GM18909 (cell line): ENCODE data around the gene BAZ2A.
A peak's percentile ranks its signal among the peaks of the same experiment; 100 is the strongest.
"Not testable (repeated sequence)": the region's sequence is repeated elsewhere in the genome, so short reads cannot be mapped to it uniquely, and the experiment has no call there.

Source experiments
- ATAC-seq: cut with Tn5 transposase; IDR thresholded peaks from one replicate; pipeline ENCODE4 v1.9.1; 2021; ENCODE audit warnings: mild to moderate bottlenecking; ENCODE audit not compliant: unreplicated experiment, poor library complexity

The BAZ2A gene

DNA sequence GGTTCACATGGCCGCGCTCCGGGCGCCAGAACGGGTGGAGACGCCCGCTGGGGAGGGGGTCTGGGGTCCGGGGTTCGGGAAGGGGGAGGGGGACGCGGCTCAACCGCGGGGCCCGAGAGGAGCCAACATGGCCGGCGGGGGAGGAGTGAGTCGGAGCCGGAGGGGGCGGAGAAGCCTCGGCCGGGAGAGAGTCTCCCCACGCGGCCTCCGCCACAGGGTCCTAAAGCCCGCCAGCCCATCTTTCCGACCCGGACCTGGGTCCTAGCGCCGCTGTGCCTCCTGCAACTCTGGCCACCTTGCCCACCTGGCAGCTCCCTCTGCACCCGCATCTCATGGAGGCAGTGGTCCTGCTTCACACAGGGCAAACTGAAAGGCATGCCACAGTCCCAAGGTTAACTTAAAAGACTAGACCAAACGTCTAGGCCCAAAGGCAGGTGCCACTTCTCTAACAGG, at the start of gene BAZ2A:
TSS of gene BAZ2A (minus strand) at position 147 of the 453 bp plus-strand sequence. CDS start 12,796 bp downstream, outside the sequence.
- ATAC-seq, result peak; percentile 58

DNA sequence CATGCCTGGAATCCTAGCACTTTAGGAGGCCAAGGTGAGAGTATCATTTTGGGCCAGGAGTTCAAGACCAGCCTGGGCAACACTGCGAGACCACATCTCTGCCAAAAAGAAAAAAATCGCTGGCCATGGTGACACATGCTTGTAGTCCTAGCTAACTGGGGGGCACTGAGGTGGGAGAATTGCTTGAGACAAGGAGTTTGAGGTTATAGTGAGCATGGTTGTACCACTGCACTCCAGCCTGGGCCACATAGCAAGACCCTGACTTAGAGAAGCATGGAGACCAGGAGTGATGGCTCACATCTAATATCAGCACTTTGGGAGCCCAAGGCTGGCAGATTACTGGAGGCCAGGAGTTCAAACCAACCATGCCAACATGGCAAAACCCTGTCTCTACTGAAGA, 48.7 kb upstream of the BAZ2A start:
- ATAC-seq, result no peak

DNA sequence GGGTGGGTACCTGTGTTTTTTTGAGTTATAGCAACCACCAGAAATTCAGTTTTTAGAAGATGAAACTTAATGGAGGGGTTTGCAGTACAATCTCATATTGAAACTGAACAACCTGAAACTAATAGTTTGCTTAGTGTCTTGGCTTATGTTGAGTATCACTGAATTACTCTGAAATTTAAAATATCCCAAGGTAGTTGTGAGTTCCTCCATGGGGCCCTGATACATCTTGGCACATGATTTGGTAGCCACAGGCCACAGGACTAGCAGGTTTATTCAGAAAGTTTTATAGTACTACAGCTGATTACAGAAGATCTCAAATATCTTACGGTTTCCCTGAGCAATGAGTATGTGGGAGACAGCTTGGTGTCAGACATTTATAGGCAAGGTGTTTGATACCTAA, 47.6 kb upstream of the BAZ2A start:
- peak; percentile 60 for ATAC-seq

DNA sequence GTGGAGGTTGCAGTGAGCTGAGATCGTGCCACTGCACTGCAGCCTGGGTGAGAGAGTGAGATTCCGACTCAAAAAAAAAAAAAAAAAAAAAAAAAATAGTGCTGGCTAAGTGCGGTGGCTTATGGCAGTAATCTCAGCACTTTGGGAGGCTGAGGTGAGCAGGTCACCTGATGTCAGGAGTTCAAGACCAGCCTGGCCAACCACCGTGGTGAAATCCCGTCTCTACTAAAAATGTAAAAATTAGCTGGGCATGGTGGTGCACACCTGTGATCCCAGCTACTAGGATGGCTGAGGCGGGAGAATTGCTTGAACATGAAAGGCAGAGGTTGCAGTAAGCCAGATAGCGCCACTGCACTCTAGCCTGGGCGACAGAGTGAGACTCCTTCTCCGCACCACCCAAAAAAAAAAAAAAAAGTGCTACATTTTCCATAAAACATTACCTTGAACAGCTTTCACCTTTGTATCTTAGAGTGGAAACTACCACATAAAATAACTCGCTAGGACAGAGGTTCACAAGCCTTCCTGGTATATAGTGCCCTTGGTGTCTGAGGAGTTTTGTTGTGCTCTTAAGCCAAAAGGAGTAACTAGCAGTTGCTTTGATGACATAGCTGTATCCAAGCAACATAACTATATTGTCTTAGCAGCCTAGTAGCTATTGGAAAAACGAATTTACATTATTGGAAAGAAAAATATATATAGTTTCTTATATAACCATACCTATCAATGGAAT, 46.9 kb upstream of the BAZ2A start:
- ATAC-seq, result no peak

DNA sequence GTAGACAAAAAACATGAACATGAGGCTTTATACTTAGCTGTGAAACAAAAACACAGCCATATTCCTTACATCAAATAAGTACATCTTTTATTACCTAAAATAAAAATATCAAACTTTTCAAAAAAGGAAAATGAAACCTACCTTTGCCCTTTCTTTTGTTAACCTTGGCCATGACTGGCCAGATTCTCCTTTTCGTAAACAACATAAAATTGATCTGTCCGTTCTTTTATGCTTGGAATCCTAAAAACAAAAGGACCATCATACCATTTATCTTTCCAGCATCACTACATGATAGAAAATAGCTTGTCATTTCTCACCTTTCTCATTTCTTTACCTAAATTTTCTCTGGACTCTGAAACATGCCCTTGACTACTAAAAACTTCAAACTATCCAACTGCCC, 41.5 kb upstream of the BAZ2A start:
- ATAC-seq, result no peak

DNA sequence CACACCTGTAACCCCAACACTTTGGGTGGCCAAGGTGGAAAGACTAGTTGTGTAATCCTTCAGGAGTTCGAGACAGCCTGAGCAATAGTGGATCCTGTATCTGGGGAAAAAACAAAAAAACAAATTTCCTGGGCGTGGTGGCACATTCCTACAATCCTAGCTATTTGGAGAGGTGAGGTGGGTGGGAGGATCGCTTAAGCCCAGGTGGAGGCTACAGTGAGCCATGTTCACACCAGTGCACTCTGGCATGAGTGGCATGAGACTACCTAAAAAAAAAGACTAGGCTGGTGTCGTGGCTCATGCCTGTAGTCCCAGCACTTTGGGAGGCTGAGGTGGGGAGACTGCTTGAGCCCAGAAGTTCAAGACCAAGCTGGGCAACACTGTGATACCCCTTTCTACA, 40.7 kb upstream of the BAZ2A start:
- no peak for ATAC-seq

DNA sequence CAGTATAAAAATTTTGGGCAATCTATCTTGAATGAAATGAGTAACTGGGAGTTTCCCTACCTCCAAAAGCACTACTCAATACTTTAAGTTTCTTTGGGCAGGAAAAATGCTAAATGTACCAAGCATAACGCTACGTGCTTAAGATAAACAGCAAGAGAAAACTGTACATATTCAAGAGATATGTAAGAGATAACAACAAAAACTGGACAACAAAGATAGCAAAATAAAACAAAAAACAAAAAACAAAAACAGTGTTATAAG, 38.0 kb upstream of the BAZ2A start:
- no peak for ATAC-seq

DNA sequence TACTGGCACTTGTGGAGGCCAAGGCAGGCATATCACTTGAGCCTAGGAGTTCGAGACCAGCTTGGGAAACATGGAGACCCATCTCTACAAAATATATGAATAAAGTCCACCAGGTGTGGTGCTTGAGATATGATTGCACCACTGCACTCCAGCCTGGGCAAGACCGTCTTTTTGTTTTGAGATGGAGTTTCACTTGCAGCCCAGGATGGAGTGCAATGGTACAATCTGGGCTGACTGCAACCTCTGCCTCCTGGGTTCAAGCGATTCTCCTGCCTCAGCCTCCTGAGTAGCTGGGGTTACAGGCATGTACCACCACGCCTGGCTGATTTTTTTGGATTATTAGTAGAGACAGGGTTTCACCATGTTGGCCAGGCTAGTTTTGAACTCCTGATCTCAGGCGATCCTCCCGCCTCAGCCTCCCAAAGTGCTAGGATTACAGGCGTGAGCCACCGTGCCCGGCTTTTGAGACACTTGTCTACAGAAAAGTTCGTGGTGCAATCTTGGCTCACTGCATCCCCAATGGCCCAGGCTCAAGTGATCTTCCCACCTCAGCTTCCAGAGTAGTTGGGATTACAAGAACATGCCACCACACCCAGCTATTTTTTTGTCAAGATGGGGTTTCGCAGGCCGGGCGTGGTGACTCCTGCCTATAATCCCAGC, 32.0 kb upstream of the BAZ2A start:
- ATAC-seq, result no peak

DNA sequence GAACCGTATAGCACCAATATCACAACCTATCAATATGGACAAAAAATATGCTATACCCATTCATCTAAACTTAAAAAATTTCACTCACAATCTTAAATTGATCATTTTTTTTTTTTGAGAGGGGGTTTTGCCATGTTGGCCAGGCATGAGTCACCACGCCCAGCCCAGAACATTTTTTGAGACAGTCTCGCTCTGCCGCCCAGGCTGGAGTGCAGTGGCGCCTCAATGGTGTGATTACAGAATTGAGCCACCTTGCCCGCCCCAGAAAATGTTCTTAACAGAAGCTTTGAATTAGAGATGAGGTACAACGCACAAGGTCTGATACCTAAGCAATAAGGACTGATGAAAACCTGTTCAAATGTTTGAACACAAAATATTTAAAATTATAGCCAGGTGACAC, 31.4 kb upstream of the BAZ2A start:
- ATAC-seq, result no peak

DNA sequence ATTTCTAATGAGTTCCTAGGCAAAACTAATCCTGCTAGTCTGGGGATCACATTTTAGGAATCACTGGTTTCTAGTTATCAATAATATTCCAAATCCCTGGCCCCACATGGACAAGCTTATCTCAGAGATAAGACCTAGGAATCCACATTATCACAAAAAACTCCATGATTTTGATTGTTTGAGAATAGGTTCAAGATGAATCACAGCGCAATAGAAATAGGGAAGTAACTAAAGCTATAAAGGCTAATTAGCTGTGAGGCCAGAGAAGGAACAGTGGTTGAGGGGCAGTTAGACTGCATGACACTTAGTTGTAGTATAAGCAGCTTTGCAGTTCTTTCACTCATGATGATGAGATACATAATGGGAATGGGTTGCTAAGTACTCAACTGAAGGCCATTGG, 28.8 kb upstream of the BAZ2A start:
- no peak for ATAC-seq

DNA sequence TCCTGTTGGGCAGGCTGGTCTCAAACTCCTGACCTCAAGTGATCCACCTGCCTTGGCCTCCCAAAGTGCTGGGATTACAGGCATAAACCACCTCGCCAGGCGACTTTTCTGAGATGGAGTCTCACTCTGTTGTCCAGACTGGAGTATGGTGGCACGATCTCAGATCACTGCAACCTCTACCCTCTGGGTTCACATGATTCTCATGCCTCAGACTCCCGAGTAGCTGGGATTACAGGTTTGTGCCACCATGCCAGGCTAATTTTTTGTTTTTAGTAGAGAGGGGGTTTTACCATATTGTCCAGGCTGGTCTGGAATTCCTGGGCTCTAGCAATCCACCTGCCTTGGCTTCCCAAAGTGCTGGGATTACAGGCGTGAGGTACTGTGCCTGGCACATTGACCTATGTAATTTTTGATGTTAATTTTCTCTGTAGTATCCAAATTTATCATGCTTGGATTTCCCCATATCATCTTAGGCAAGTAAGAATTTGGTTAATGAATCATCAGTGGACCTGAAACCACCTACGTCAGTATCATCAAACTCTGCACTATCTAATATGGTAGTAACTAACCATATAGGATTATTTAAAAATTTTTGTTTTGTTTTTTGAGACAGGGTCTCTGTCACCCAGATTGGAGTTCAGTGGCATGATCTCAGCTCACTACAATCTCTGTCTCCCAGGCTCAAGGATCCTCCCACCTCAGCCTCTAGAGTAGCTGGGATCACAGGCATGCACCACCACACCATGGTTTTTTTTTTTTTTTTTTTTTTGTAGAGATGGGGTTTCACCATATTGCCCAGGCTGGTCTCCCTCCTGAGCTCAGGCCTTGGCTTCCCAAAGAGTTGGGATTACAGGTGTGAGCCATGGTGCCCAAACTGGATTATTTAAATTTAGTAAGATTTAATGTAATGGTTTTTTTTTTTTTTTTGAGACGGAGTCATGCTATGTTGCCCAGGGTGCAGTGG, 27.6 kb upstream of the BAZ2A start:
- ATAC-seq, result peak; percentile 59

DNA sequence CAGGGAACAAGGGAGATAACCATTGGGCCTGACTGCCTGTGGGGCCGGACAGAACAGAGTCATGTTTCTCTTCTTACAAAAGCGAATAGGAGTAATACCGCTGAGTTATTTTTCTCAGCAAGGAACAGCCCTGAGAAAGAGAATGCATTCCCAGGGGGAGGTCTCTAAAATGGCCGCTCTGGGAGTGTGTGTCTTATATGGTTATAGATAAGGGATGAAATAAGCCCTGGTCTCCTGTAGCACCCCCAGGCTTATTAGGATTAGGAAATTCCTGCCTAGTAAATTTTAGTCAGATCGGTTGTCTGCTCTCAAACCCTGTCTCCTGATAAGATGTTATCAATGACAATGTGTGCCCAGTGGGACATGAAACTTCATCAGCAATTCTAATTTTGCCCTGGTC, 23.7 kb upstream of the BAZ2A start:
- not testable (repeated sequence) for ATAC-seq

DNA sequence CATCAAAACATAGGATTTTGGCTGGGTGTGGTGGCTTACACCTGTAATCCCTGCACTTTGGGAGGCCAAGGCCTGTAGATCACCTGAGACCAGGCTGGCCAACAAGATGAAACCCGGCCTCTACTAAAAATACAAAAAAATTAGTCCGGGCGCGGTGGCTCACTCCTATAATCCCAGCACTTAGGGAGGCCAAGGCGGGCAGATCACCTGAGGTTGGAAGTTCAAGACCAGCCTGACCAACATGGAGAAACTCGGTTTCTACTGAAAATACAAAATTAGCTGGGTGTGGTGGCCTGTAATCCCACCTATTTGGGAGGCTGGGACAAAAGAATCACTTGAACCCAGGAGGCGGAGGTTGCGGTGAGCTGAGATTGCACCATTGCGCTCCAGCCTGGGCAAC, 17.9 kb upstream of the BAZ2A start:
- not testable (repeated sequence) for ATAC-seq

DNA sequence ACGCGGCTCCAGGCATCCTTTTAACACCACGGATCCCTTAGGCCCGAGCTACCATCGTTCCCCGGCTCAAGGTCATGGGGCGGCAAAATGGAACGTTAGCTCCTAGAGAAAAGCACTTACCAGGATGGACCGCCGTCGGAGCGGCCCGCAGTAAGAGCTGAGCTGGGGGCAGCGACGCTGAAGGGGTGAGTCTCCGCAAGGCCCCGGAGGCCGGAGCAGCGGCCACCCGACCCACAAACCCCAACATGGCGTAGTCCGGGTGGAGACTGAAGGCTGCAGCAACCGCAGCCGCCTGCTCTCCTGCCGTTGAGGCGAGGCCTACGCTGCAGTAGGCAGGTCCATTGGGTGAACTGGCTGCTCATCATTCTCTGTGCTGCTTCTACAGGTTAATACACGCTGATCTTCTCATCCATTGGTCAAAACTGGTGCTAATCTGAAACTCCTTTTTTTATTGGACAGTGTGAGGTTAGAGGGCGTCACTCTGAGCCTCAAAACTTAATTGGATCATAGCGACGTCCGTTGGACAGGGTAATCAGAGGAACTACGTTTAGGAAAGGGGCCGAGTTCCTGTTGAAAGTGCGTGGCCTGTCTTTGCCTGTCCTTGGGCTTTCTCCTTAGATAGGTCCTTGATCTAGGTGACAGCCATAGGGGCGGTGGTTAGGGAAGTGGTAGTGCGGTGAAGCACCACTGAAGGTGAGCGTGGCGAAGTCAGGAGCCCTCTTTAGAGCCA, 15.8 kb upstream of the BAZ2A start, which contains the start of gene ATP5F1B:
TSS of gene ATP5F1B (minus strand) at position 268 of the 730 bp plus-strand sequence. CDS start at position 247, 21 bp downstream.
- peak; percentile 98 for ATAC-seq

DNA sequence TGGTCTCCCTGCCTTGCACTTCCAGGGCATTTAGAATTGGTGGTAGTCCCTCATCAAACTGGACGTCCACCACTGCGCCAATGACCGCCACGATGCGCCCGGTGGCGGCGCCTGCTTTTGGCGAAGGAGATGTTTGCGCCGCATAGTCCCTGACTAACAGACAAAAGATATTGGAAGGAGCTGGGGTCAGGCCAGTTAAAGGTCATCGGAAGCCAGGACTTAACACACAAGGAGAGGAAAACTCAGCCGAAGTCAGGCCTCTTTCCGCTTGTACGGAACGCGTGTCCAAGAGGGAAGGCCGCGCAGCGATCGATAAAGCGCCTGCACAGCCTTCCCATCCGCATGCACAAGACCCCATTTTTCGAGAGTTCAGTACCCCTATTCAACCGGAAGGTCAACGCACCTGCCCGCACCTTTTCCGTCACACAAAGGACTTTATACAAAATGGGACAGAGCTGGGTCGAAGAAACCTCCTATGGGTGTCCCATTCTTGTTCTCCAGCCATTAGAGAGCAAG, 15.1 kb upstream of the BAZ2A start:
- ATAC-seq, result no peak

DNA sequence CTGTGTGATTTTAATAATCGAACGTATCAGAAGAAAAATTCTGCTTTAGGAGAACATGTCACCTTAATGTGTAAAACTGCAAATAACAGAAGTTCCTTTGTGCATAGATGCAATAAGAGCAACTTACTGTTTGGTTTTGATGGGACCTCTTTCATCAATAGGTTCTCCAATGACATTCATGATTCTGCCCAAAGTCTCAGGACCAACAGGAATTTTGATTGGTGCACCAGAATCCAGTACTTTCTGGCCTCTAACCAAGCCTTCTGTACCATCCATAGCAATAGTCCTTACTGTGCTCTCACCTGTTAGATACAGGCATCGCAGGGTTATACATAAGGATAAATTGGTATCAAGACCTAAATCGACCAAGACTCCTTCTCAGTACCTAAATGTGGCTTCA, 14.5 kb upstream of the BAZ2A start:
- no peak for ATAC-seq

DNA sequence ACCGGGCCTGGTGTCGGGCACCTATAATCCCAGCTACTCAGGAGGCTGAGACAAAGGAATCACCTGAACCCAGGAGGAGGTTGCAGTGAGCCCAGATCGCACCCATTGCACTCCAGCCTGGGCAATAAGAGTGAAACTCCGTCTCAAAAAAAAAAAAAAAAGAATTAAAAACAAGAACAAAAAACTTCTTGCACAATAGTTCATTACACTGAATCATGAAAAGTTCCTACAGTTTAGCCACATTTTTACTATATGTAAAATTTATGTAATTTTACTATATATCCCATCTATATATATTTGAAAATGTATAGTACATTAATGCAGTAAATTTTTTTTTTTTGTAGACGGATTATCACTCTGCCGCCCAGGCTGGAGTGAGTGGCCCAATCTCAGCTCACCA, 11.1 kb upstream of the BAZ2A start:
- no peak for ATAC-seq

DNA sequence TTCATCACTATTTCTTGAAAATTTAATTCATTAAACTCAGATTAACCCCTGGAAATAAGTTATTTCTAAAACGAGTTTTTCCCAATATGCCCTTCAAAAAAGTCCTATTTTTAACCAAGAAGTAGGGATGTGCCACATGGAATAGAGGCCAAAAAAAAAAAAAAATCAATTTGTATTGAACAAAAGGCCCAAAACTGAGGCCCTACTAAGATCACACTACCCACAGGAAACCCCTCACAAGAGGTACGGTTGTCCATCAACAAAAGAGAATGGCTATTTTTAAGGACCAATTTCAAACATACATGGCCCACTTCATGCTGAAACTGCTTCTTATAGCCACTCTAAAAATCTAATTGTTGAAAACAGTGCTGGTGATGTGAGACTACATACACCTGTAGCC, 7.5 kb upstream of the BAZ2A start:
- ATAC-seq, result no peak

DNA sequence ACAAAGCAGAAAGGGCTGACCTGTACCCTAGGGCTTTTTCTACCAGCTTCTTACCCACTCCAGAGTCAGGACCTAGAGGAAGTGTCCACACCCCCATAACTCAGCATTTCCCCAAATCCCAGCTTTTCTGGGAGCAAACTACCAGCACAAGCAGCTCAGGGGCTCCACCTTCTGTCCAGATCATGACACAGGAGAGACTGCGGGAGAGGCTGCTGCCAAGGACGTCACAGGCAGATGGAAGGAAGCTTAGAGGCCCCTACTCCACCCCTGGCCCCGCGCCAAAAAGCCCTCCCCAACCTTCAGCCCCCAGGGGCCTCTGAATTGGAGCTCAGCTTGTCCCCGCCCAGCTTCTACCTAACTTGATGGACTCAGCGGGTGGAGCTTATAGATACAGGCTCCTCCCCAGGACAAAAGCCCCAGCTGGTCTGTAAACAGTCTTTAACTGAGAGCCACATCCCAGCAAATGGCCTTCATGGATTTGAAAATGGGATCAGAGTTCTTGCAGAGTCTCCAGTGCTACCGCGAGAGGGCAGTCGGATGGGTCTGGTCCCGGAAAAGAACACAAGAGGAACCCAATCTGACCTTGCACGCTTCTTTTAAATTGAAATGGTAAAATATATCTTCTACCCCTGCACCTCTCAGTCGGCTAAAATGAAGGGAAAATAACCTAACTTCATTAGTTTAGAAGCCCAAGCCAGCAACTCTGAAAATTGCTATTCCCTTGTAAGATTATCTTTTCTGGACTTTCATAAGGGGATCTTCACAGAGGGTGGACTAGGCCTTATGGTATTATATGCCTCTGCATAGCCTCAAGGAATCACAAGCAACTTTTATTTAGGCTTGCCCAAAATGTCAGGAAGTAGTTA, 6.8 kb upstream of the BAZ2A start:
- ATAC-seq, result peak; percentile 69
